NCI-H446 (cell line): ENCODE data around the gene CCL5.

ENCODE experiments used
- DNase-seq, 2 experiments: peaks; one replicate each; lab custom pipeline; 2025; lab: John Stamatoyannopoulos, UW

The CCL5 gene

DNA sequence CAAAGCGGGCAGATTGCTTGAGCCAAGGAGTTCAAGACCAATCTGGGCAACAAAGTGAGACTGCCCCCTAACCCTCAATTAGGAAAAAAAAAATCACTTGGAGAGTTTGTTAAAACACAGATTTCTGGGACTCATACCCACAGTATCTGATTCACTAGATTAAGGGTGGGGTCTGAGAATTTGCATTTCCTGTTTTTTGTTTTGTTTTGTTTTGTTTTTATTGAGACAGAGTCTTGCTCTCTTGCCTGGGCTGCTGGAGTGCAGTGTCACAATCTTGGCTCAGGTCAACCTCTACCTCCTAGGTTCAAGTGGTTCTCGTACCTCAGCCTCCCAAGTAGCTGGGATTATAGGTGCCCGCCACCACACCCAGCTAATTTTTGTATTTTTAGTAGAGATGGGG lies 12.6 kb downstream of the CCL5 start:
- no peak for DNase-seq

DNA sequence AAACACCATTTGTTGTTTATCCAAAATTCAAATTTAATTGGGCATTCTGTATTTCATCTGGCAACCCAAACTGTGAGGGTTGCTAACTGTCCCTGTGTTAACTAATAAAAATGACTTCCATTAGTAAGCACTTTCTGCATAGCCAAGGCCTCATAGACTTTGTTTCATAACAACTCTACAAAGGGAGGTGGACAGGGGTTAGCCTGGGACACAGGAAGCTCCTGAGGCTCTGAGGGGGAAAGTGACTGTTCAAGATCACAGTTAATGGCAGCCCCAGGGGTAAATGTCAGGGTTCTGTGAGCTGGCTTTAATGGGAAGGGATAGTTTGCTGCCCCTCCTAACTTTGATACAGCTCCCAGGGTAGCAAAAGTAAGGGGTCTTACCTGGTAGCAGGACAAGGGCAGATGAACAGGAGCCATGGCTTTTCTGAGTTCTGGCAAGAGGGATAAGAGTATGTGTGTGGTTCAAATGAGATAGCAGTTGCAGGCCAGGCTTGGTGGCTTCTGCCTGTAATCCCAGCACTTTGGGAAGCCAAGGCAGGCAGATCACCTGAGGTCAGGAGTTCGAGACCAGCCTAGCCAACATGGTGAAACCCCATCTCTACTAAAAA lies 13.7 kb downstream of the CCL5 start:
- DNase-seq: no peak

DNA sequence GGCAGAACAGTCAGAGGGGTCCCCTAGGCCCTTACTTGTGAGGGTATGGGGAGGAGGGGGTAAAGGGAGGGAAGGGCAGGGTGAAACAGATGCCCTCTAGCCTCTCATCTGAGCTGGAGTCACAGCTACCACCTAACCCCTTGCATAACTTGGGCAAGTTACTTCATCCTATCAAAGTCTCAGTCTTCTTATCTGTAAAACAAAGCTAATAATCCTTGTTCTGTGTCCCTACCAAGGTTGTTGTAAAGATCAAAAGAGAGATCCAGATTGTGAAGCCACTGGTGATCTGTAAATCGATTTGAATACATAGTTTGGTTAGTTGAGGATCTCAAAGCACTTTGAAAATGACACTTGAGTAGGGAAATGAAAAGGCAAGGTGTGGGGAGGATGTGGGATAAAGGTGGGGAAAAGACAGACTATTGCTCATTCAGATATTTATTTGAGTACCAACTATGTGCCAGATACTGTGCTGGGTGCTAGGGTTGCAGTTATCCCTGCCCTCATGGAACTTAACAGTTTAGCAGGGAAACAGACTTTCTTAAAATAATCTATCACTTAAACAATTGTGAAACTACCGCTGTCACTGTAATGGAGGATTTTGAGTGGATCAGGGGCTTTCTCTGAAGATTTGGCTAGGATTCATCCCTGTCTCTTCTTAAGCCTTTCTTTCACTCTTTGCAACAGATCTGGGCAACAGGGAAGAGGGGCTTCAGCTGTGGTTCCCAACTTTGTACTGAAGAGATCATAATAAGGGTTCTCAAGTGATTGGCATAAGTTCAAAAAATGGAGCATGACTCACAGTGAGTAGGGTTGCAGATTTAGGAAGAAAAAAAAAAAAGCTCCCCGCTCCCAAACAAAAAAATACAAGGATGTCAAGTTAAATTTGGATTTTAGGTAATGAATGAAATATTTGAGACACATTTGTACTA lies 14.5 kb downstream of the CCL5 start:
- no peak for DNase-seq

DNA sequence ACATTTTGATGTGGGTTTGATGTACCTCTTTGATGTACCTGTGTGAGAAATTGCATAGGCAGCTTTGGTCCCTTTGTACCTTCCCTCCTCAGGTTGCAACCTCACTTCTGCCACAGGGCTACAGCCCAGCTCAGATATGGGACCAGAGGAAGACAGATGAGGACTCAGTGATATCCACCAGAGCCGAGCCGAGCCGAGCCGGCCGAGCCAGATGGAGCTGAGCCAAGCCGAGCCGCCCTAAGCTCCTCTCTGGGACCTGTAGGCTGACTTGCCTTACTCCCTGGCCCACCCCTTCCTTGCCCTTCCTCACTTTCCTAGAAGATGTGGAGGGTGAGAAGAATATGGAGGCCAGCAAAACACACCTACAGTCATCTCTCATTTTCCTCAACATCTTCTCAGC lies 15.3 kb downstream of the CCL5 start:
- no peak for DNase-seq

DNA sequence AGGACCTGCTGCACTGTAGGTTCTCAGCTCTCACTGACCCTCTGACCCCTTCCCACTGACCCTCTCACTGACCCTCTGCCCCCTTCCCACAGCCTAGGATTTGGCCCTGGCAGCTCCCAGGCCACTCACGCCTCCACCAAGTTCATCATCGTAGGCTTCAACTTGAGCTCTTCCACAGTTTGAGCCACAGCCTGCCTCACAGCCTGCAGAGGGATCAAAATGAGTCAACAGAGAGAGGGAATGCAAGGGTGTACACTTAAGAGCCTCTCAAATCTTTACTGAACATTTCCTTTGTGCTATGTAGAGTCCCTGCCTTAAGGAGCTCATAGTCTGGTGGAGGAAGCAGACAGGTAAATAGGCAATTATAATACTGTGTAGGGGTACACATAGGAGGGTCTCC lies 23.6 kb downstream of the CCL5 start:
- no peak for DNase-seq

DNA sequence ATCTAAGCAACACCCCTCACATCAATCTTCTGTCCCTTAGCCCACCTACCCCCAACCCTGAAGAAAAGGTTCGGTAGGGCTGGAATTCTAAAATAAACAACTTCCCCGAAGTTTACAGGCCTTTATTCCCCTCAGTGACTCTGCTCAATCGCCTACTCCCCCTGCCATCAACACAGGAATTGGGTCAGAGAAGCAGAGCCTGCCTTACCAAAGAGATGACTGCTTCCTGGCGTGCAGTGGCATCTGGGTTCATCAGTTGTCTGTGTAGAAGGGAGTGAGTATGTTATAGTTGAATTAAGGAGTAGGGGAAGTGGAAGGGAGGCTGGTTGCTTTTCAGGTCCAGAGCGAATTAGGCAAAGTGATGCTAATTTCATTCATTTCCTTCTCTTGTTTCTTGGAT lies 24.2 kb downstream of the CCL5 start:
- DNase-seq: no peak

DNA sequence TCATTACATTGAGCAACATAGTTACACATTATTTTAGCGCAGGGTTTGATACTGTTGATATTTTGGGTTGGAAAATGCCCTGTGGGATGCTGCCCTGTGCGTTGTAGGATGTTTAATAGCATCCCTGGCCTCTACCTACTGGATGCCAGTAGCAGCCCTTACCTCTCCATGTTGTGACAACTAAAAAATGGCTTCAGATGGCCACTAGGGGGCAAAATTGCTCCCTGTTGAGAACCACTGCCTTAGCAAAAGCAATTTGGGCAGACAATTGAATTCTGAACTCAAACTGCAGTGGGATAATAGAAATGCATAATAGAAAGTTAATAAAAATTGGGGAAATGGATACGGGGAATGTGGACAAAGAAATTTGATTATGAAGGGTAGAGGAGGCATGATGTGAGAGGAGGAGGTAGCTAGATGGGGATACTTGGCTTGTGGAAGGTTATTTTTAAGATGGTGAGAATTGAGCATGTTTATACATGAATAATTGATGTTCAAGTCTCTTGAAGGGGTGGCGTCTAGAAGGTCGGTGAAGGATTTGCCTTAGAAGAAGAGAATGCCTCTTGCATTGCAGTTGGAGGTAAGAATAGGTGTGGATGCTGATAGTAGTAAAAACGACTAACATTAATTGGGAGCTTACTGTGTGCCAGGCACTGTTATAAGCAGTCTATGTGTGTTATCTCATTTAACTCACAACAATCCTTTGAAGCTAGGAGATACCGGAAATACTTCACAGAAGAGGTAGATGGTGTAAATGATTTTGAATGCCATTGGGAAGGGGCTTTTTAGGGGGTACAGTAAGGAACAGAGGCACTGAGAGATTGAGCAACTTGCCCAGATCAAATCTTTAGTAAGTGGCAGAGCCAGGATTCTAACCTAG lies 30.5 kb downstream of the CCL5 start:
- peak; percentile 34 to 70 for DNase-seq

DNA sequence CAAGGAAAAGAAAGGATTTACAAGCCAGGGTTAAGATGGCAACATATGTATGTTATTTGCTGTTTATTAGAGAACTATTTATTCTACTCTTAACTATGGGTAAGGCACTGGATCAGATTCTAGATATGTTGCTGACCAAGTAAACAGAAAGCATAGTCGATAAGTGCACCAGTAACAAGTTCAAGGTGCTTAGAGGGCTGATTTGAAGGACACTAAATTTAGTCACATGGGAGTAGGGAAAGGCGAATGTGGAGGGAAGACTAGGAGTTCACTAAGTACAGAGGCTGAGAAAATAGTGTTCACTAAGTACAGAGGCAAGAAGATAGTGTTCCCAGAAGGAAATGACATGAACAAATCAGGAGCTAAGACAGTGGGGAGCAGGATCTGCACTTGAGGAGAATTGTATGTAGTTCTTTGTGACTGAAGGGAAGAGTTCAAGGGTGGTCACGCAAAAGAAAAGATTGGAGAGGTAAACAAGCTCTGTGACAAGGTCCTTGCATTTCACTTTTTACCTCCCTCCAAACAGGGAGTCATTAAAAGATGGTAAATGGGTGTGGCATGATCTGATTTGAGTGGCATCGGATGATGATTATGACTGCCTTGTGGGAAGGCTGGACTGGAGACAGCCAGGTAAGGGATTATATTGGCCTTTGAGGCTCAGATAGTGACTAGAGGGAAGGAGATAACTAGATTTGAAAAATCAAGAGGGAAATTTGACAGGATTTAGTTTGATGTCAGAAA lies 32.4 kb downstream of the CCL5 start:
- no peak for DNase-seq

DNA sequence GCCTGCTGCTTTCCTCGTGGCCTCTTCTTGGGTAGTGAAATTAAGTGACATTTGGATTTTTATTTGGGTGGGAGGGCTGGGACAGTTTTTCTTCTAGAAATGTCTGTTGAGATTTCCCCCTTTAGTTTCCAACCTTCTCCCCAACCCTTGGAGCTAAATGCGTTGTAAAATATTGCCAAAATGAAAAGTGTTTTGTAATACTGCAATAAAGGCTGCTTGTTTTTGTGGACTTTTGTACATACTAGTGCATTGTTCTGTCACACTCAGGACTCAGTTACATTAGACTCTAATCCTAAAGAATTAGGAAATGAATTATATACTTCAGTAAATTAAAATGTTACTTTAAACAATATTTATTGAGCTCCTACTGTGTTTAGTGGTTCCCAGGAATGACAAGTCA lies 33.2 kb downstream of the CCL5 start:
- no peak for DNase-seq

DNA sequence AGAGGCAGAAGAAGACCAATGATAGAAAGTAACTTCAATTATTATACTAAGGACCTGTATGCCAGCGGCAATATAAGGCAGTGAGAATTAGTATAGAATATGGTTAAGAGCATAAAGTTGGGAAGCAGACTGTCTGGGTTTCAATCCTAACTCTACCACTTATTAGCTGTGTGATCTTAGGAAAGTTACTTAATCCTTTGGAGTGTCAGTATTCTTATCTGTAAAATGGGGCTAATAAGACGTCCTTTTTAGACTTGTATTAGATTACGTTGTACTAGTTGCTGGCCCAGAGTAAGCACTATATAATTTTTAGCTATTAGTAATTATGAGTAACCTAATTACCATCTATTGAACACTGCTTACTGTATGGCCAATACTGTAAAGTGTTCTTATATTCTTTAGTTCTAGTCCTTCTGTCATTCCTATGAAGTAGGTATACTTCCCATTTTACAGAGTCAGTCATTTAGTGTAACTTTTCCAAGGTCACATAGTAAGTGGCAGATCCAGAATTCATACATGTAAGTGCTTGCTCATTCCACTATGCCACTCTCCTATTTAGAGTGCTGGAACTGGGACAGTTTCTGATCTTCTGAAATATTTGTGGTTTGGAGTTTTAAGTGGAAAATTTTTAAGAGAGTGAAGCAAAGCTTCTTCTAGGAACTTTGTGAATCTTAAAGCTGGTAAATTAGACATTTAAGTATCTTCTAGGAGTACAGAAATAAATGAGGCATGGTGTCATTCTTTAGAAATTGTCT lies 33.9 kb downstream of the CCL5 start:
- no peak for DNase-seq

DNA sequence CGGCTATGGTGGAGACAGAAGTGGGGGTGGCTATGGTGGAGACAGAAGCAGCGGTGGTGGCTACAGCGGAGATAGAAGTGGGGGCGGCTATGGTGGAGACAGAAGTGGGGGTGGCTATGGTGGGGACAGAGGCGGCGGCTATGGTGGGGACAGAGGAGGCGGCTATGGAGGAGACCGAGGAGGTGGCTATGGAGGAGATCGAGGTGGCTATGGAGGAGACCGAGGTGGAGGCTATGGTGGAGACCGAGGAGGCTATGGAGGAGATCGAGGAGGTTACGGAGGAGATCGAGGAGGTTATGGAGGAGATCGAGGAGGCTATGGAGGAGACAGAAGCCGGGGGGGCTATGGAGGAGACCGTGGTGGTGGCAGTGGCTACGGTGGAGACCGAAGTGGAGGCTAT lies 35.6 kb downstream of the CCL5 start:
- no peak for DNase-seq

DNA sequence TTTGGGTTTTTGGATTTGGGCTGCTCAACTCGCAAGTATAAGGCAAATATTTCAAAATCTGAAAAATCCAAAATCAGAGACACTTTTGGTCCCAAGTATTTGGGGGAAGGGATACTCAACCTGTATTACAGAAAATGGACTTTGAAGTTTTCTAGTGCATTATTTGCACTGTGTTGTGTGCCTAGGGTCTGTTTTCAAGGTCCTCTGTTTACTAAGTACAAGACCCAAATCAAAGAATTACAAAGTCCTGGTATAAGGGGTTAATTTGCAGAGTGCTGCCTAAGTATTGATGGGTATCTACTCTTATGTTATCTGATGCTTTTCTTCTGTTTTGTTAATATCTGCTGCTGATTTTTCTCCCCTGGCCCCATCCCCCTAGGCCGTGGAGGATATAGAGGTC lies 36.5 kb downstream of the CCL5 start:
- DNase-seq: no peak

DNA sequence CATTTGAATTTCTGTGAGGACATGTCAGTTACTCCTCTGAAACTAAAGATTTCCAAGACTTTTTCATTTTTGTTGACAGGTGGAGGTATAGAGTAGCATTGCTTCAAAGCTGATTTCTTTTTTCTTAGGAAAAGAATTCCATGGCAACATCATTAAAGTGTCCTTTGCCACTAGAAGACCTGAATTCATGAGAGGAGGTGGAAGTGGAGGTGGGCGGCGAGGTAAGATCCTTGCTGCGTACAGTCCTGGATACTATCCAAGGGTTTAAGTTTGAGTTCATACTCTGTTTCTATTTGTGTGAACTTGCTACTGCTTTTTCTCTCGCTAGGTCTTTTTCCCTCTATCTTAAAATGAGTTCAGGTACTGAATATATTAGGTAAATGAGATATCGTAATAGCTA lies 37.9 kb downstream of the CCL5 start:
- DNase-seq: no peak

DNA sequence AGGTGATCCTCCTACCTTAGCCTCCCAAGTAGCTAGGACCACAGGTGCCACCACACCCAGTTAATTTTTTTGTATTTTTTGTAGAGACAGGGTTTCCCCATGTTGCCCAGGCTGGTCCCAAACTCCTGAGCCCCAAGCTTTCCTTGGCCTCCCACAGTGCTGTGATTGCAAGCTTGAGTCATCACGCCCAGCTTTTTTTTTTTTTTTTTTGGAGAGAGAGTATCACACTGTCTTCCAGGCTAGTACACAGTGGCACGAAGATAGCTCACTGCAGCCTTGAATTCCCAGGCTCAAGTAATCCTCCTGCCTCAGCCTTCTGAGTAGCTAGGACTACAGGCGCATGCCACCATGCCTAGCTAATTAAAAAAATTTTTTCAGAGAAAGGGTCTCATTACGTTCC lies 38.7 kb downstream of the CCL5 start:
- no peak for DNase-seq

DNA sequence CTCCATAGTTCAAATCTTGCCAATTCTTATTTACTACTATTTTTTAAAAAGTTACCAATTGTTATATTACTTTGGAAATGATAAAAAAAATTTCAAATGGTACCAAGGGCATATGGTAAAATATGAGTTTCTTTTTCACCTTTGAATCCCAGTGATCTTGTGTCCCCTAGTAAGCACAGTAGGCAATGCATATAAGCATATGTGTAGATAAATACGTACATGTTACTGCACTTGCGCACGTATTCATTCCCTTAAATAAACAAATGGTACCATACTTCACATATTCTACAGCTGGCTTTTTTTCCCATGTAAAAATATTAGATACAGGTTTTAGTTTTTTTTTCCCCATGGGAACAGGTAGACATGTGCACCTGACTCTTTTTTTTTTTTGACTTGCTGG lies 39.1 kb downstream of the CCL5 start:
- DNase-seq: no peak

DNA sequence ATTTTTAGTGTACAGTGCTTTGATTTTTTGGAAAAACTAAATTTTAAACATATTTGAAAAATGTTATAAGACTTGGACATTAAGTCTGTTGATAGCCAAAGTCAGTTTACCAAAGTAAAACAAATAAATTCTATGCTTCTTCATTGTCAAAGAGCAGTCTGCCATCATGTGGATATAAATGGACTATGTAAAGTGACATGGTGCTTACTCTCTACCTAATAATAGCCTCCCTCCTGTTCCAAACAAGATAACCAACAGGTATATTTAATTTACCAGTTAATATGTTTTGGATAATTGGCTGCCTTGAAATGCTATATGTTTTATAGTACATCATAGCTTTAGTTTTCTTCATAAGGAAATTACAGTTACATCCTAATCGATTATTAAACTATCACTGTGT lies 55.0 kb downstream of the CCL5 start:
- no peak for DNase-seq
